H9 (cell line): ENCODE results near the gene SCD. TPM values are rescaled to one million over a fixed set of nuclear protein-coding genes. Genes with fewer than 3 reads are reported as not detected.

ENCODE experiments used
- DNase-seq: peaks from one replicate; pipeline ENCODE4 v3.0.0-alpha.2; 2017
- H2AFZ ChIP-seq: one replicate; pipeline ENCODE4 v1.6.1; 2013; ENCODE audit warnings: mild to moderate bottlenecking, low read length, control low read depth, moderate library complexity
- H2AK5ac ChIP-seq: 2 replicates; pipeline ENCODE4 v1.6.1; 2013; ENCODE audit warnings: low read length, control low read depth, mixed read lengths; ENCODE audit not compliant: insufficient read length
- H2BK120ac ChIP-seq: one replicate; pipeline ENCODE4 v1.6.1; 2013; ENCODE audit warnings: low read depth, mild to moderate bottlenecking, low read length, control low read depth, inconsistent platforms; ENCODE audit not compliant: poor library complexity, severe bottlenecking
- H2BK12ac ChIP-seq: 2 replicates; pipeline ENCODE4 v1.6.1; 2013; ENCODE audit warnings: low read length, control low read depth, mixed read lengths, low read depth; ENCODE audit not compliant: insufficient read length
- H2BK15ac ChIP-seq: 2 replicates; pipeline ENCODE4 v1.6.1; 2013; ENCODE audit warnings: low read depth, low read length, control low read depth
- H2BK20ac ChIP-seq: one replicate; pipeline ENCODE4 v1.6.1; 2013; ENCODE audit warnings: low read depth, mild to moderate bottlenecking, low read length, control low read depth, inconsistent platforms; ENCODE audit not compliant: poor library complexity, severe bottlenecking
- H2BK5ac ChIP-seq: 2 replicates; pipeline ENCODE4 v1.6.1; 2013; ENCODE audit warnings: low read length, control low read depth, mixed read lengths; ENCODE audit not compliant: insufficient read length
- H3K14ac ChIP-seq: 2 replicates; pipeline ENCODE4 v1.6.1; 2013; ENCODE audit warnings: low read length, control low read depth; ENCODE audit not compliant: insufficient read depth
- H3K18ac ChIP-seq: 2 replicates; pipeline ENCODE4 v1.6.1; 2013; ENCODE audit warnings: low read depth, mild to moderate bottlenecking, mixed read lengths, low read length, control low read depth; ENCODE audit not compliant: insufficient read length
- H3K23ac ChIP-seq: 2 replicates; pipeline ENCODE4 v1.6.1; 2013; ENCODE audit warnings: low read length, control low read depth, mixed read lengths, low read depth; ENCODE audit not compliant: insufficient read length
- H3K23me2 ChIP-seq: 2 replicates; pipeline ENCODE4 v1.6.1; 2013; ENCODE audit warnings: low read depth, mild to moderate bottlenecking, mixed read lengths, low read length, control low read depth; ENCODE audit not compliant: insufficient read length, poor library complexity, severe bottlenecking
- H3K27ac ChIP-seq: 2 replicates; pipeline ENCODE4 v1.5.1; 2013; ENCODE audit warnings: low read length, control low read depth, mixed read lengths, low read depth; ENCODE audit not compliant: insufficient read length
- H3K27me3 ChIP-seq: 2 replicates; pipeline ENCODE4 v1.6.1; 2013; ENCODE audit warnings: low read length, control low read depth, inconsistent platforms; ENCODE audit not compliant: insufficient read depth
- H3K4ac ChIP-seq: 2 replicates; pipeline ENCODE4 v1.6.1; 2013; ENCODE audit warnings: low read depth, mild to moderate bottlenecking, control low read depth, inconsistent platforms, low read length, moderate library complexity
- H3K4me1 ChIP-seq: 2 replicates; pipeline ENCODE4 v1.6.1; 2013; ENCODE audit warnings: low read length, control low read depth, inconsistent platforms; ENCODE audit not compliant: insufficient read depth
- H3K4me2 ChIP-seq: 2 replicates; pipeline ENCODE4 v1.6.1; 2013; ENCODE audit warnings: low read length, control low read depth, mixed read lengths; ENCODE audit not compliant: insufficient read length, insufficient read depth
- H3K56ac ChIP-seq: 2 replicates; pipeline ENCODE4 v1.6.1; 2013; ENCODE audit warnings: low read depth, mild to moderate bottlenecking, mixed read lengths, low read length, control low read depth; ENCODE audit not compliant: insufficient read length
- H3K79me1 ChIP-seq: 2 replicates; pipeline ENCODE4 v1.6.1; 2013; ENCODE audit warnings: low read depth, mild to moderate bottlenecking, moderate library complexity, low read length, control low read depth, inconsistent platforms; ENCODE audit not compliant: insufficient read depth, poor library complexity, severe bottlenecking
- H3K79me2 ChIP-seq: 2 replicates; pipeline ENCODE4 v1.6.1; 2013; ENCODE audit warnings: low read length, control low read depth, inconsistent platforms; ENCODE audit not compliant: insufficient read depth
- H3K9ac ChIP-seq: 2 replicates; pipeline ENCODE4 v1.6.1; 2013; ENCODE audit warnings: low read length, control low read depth, mixed read lengths; ENCODE audit not compliant: insufficient read length; ENCODE audit errors: extremely low read depth
- H3K9me3 ChIP-seq: one replicate; pipeline ENCODE4 v1.6.1; 2013; ENCODE audit warnings: low read depth, low read length, inconsistent platforms; ENCODE audit not compliant: control insufficient read depth
- H3T11ph ChIP-seq: one replicate; pipeline ENCODE4 v1.6.1; 2013; ENCODE audit warnings: mild to moderate bottlenecking, low read length, control low read depth, inconsistent platforms
- H4K20me1 ChIP-seq: one replicate; pipeline ENCODE4 v1.6.1; 2013; ENCODE audit not compliant: control insufficient read depth, insufficient read length, insufficient read depth
- H4K5ac ChIP-seq: 2 replicates; pipeline ENCODE4 v1.6.1; 2013; ENCODE audit warnings: low read depth, mild to moderate bottlenecking, mixed read lengths, low read length, control low read depth; ENCODE audit not compliant: insufficient read length
- H4K8ac ChIP-seq: replicated peaks from 2 replicates; pipeline ENCODE4 v1.6.1; 2013; ENCODE audit warnings: low read length, control low read depth, mixed read lengths, low read depth; ENCODE audit not compliant: insufficient read length
- H4K91ac ChIP-seq: 2 replicates; pipeline ENCODE4 v1.6.1; 2013; ENCODE audit warnings: low read depth, mild to moderate bottlenecking, moderate library complexity, mixed read lengths, low read length, control low read depth; ENCODE audit not compliant: insufficient read length
- H3K27ac Mint-ChIP-seq, 3 experiments: 2 replicates in 2 of 3; 3 replicates in 1 of 3; pipeline ENCODE4 v1.8.0; 2020 to 2021; ENCODE audit warnings: mixed read lengths in 3 of 3, mild to moderate bottlenecking in 1 of 3, moderate library complexity in 1 of 3
- H3K27me3 Mint-ChIP-seq: 2 replicates; pipeline ENCODE4 v1.8.0; 2021; ENCODE audit warnings: low read depth, mild to moderate bottlenecking, moderate library complexity, mixed read lengths
- H3K36me3 Mint-ChIP-seq, 3 experiments: 2 replicates in 2 of 3; 3 replicates in 1 of 3; pipeline ENCODE4 v1.8.0; 2020 to 2021; ENCODE audit warnings: low read depth in 3 of 3, mixed read lengths in 3 of 3; ENCODE audit not compliant: insufficient read depth in 1 of 3
- H3K4me1 Mint-ChIP-seq, 2 experiments: 2 replicates each; pipeline ENCODE4 v1.8.0; 2020; ENCODE audit warnings: mixed read lengths in 2 of 2
- H3K4me3 Mint-ChIP-seq, 2 experiments: 2 replicates in 1 of 2; 3 replicates in 1 of 2; pipeline ENCODE4 v1.8.0; 2020 to 2021; ENCODE audit warnings: mild to moderate bottlenecking in 2 of 2, mixed read lengths in 2 of 2, moderate library complexity in 1 of 2
- H3K9me3 Mint-ChIP-seq, 2 experiments: 2 replicates in 1 of 2; 3 replicates in 1 of 2; pipeline ENCODE4 v1.8.0; 2020; ENCODE audit warnings: mild to moderate bottlenecking in 2 of 2, mixed read lengths in 2 of 2, moderate library complexity in 1 of 2
- CTCF ChIP-seq: fragments of 200-600 bp; sonication (generic); conservative IDR thresholded peaks from 3 replicates; pipeline ENCODE4 v1.8.0; 2021; ENCODE audit warnings: antibody characterized with exemption, mild to moderate bottlenecking
- total RNA-seq: library from RNA; stranded (reverse); gene quantifications from 2 replicates; pipeline ENCODE4 v1.2.1, GENCODE V29; 2021

Gene SCD
- total RNA-seq, 1 experiment from 2014 or later, result 354 TPM

DNA sequence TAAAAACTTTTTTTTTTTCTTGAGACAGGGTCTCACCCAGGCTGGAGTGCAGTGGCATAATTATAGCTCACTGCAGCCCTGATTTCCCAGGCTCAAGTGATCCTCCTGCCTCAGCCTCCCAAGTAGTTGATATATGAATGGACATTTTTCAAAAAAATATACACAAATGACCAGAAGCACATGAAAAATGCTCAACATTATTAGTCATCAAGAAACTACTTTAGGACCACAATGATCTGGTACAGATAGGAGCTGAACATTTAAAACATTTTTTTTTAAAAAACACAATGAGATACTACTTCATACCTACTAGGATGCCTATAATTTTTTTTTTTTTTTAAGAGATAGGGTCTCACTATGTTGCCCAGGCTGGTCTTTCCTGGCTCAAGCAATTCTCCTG lies 21.7 kb downstream of the SCD start:
- Histone ChIP-seq H3K14ac (no peak overlapping the region), H3K56ac (no peak overlapping the region), H2BK12ac (no peak overlapping the region), H3K23me2 (peaks cover 4% of the 10 kb centered on the region), H3K79me1 (no peaks in the 10 kb centered on the region), H3K23ac (no peak overlapping the region), H3K27ac (no peak overlapping the region), H3K9me3 (no peaks in the 10 kb centered on the region), H3T11ph (no peak overlapping the region), H3K4me2 (no peak overlapping the region), H2BK15ac (no peak overlapping the region), H3K4me1 (peaks cover 10% of the 10 kb centered on the region; the same call in 1 of the 2 replicates), H4K5ac (no peak overlapping the region), H3K79me2 (no peaks in the 10 kb centered on the region), H3K27me3 (no peaks in the 10 kb centered on the region), H4K91ac (no peak overlapping the region), H4K8ac (no peak overlapping the region), H2BK20ac (no peak overlapping the region), H2AFZ (no peak overlapping the region), H3K4ac (no peak overlapping the region), H2BK120ac (no peak overlapping the region), H4K20me1 (no peaks in the 10 kb centered on the region), H2BK5ac (no peak overlapping the region), H3K9ac (no peak overlapping the region), H2AK5ac (no peak overlapping the region), H3K18ac (no peak overlapping the region)
- no peak for TF ChIP-seq CTCF
- Mint-ChIP-seq H3K27ac (no peak overlapping the region), H3K4me3 (no peak overlapping the region), H3K4me1 (peaks cover 20 to 25% of the 10 kb centered on the region in 2 experiments), H3K27me3 (no peaks in the 10 kb centered on the region), H3K36me3 (peaks cover 0 to 11% (median 5%) of the 10 kb centered on the region in 3 experiments; a peak in 3 of 7 replicates), H3K9me3 (no peaks in the 10 kb centered on the region; a peak in 1 of 5 replicates)
- DNase-seq, result no peak
